ENCODE measurements around the gene GRIK5. TPM values are rescaled to one million over a fixed set of nuclear protein-coding genes. Genes with fewer than 3 reads are reported as not detected.

The GRIK5 gene
- total and polyA plus RNA-seq, 4 donors = 0.26 to 1.6 (median 0.55) TPM

DNA sequence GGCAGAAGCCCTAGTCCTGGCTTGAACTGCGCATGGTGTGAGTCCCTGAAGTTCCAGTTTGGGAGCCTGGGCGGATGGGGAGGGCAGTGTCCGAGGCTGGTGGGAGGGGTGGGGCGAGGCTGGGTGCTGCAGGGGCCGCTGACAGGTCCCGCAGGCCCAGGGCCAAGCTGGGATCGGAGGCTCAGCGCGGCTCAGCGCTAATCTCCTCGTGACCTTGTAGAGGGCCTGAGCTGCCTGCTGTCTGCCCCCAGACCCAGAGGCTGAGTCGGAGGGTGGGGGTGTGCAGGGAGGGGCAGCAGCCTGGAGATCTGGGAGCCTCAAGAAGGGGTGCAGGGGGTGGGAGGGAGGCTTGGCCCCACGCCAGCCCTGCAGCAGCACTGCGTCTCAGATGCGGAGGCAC, 79.0 kb downstream of the GRIK5 start:
- DNase-seq = no peak
- Histone ChIP-seq H3K27ac (ENCODE audit: low read depth in 1 of 2, low read length in 1 of 2) (peak overlapping the region in 1 of 2 donors; percentile 45), H3K4me1 (ENCODE audit: control insufficient read depth in 5 of 5, insufficient read depth in 5 of 5, low read length in 5 of 5) (peaks cover 0 to 6% (median 0%) of the 10 kb centered on the region in 5 donors), H3K27me3 (ENCODE audit: control insufficient read depth in 3 of 3, insufficient read depth in 3 of 3, low read length in 2 of 3) (peaks cover 4 to 36% (median 27%) of the 10 kb centered on the region in 3 donors), H3K4me3 (no peak overlapping the region), H3K36me3 (ENCODE audit: control insufficient read depth in 4 of 4, insufficient read depth in 4 of 4, low read length in 4 of 4) (no peaks in the 10 kb centered on the region), H3K9me3 (ENCODE audit: control insufficient read depth in 4 of 4, insufficient read depth in 3 of 4, low read length in 3 of 4) (peaks cover 0 to 6% (median 0%) of the 10 kb centered on the region in 4 donors), H3K9ac (ENCODE audit: insufficient read depth in 1 of 2, low read length in 2 of 2) (no peak overlapping the region)
- no peak for TF ChIP-seq CTCF (IDR thresholded peaks at IDR 0.05; ENCODE audit: control extremely low read depth, extremely low read depth)
- no peak for ATAC-seq (ENCODE audit: insufficient read depth, low FRiP score)
- WGBS, 2 donors = 44 to 64% methylated on average over 15 of the region's 15 CpGs

- Histone ChIP-seq H3K36me3 (ENCODE audit: control insufficient read depth in 4 of 4, insufficient read depth in 4 of 4, low read length in 4 of 4) (no peaks in the 10 kb centered on the region), H3K4me1 (ENCODE audit: control insufficient read depth in 5 of 5, insufficient read depth in 5 of 5, low read length in 5 of 5) (peaks cover 0 to 6% (median 0%) of the 10 kb centered on the region in 5 donors), H3K9me3 (ENCODE audit: control insufficient read depth in 4 of 4, insufficient read depth in 3 of 4, low read length in 3 of 4) (peaks cover 0 to 6% (median 0%) of the 10 kb centered on the region in 4 donors), H3K27me3 (ENCODE audit: control insufficient read depth in 3 of 3, insufficient read depth in 3 of 3, low read length in 2 of 3) (peaks cover 4 to 32% (median 24%) of the 10 kb centered on the region in 3 donors), H3K27ac (ENCODE audit: low read depth in 1 of 2, low read length in 1 of 2) (peak overlapping the region in 1 of 2 donors; percentile 37), H3K9ac (ENCODE audit: insufficient read depth in 1 of 2, low read length in 2 of 2) (no peak overlapping the region), H3K4me3 (no peak overlapping the region)
- WGBS, 2 donors = 79 to 90% methylated on average over 2 of the region's 2 CpGs
- ATAC-seq (ENCODE audit: insufficient read depth, low FRiP score) = no peak
- no peak for DNase-seq
- no peak for TF ChIP-seq CTCF (IDR thresholded peaks at IDR 0.05; ENCODE audit: control extremely low read depth, extremely low read depth)
Observed at GRCh38 chr19:41990615-41991014, 79.4 kb downstream of the GRIK5 start.

DNA sequence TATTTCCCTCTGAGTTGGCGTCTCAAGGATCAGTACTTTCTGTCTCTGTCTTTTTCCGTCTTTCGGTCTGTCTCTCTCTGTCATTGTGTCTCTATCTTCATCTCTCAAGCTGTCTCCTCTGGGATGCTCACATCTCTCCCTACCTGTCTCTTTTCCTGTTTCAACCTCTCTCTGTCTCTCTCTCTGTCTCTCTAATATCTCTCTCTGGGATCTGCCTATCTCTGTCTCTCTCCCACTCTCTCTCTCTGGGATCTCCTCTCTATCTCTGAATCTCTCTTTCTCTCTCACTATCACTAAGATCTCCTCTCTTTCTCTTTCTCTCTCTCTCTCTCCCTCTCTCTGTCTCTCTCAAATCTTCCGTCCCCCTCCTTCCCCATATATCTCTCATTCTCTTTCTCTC, 80.0 kb downstream of the GRIK5 start:
- peaks cover 2 to 27% (median 18%) of the 10 kb centered on the region in 3 donors for H3K27me3 ChIP-seq (ENCODE audit: control insufficient read depth in 3 of 3, insufficient read depth in 3 of 3, low read length in 2 of 3)
- WGBS, 2 donors = 88 to 92% methylated on average over 4 of the region's 4 CpGs

More for the DNA sequence above, 80.0 kb downstream of the GRIK5 start:
- Histone ChIP-seq H3K36me3 (ENCODE audit: control insufficient read depth in 4 of 4, insufficient read depth in 4 of 4, low read length in 4 of 4) (no peaks in the 10 kb centered on the region), H3K9me3 (ENCODE audit: control insufficient read depth in 4 of 4, insufficient read depth in 3 of 4, low read length in 3 of 4) (peaks cover 0 to 4% (median 0%) of the 10 kb centered on the region in 4 donors), H3K4me1 (ENCODE audit: control insufficient read depth in 5 of 5, insufficient read depth in 5 of 5, low read length in 5 of 5) (peaks cover 0 to 6% (median 0%) of the 10 kb centered on the region in 5 donors), H3K9ac (ENCODE audit: insufficient read depth in 1 of 2, low read length in 2 of 2) (no peak overlapping the region), H3K4me3 (no peak overlapping the region), H3K27ac (ENCODE audit: low read depth in 1 of 2, low read length in 1 of 2) (no peak overlapping the region)
- ATAC-seq (ENCODE audit: insufficient read depth, low FRiP score) (no peak), DNase-seq (no peak)
- no peak for TF ChIP-seq CTCF (IDR thresholded peaks at IDR 0.05; ENCODE audit: control extremely low read depth, extremely low read depth)

Data from lung (tissue), 12 donors.